ENCODE data around the gene TMBIM4. TPM values are rescaled to one million over a fixed set of nuclear protein-coding genes. Genes with fewer than 3 reads are reported as not detected.

Gene TMBIM4
- total and polyA plus RNA-seq, 8 donors: 56.4 to 106 (median 64.1) TPM

DNA sequence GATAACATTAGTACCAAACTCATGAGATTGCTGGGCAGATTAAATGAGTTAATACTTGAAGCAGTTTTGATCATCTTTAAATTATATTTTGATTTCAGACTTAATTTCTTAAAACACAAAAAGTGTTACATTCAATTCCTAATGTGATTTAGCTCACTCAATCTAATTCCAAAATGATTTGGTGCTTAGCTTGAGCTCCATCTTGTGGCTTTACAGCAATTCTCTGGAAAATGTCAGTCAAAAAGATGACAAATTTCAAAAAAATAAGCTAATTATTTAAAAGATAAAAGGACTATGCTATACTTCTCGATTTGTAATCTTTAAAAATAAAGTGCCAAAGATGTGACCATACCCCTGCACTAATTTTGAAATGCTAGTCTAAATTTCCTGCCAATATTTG, 49.3 kb downstream of the TMBIM4 start:
- intact Hi-C loops (cut with DNase I): no loop called here
- no peak overlapping the region for H3K4me3 ChIP-seq
- H3K27ac ChIP-seq: no peak overlapping the region
- WGBS, 2 donors: 40 to 54% methylated on average over 1 of the region's 1 CpG
- no peaks in the 10 kb centered on the region for H3K4me1 ChIP-seq
- H3K36me3 ChIP-seq: peaks cover 0 to 30% (median 0%) of the 10 kb centered on the region in 3 donors
- ATAC-seq (no peak), DNase-seq (no peak), FAIRE-seq (no peak)
- TF ChIP-seq, protein P1, sequence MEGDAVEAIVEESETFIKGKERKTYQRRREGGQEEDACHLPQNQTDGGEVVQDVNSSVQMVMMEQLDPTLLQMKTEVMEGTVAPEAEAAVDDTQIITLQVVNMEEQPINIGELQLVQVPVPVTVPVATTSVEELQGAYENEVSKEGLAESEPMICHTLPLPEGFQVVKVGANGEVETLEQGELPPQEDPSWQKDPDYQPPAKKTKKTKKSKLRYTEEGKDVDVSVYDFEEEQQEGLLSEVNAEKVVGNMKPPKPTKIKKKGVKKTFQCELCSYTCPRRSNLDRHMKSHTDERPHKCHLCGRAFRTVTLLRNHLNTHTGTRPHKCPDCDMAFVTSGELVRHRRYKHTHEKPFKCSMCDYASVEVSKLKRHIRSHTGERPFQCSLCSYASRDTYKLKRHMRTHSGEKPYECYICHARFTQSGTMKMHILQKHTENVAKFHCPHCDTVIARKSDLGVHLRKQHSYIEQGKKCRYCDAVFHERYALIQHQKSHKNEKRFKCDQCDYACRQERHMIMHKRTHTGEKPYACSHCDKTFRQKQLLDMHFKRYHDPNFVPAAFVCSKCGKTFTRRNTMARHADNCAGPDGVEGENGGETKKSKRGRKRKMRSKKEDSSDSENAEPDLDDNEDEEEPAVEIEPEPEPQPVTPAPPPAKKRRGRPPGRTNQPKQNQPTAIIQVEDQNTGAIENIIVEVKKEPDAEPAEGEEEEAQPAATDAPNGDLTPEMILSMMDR (IDR thresholded peaks at IDR 0.05): no peak
- no peaks in the 10 kb centered on the region for H3K27me3 ChIP-seq
- H3K9me3 ChIP-seq: no peaks in the 10 kb centered on the region

DNA sequence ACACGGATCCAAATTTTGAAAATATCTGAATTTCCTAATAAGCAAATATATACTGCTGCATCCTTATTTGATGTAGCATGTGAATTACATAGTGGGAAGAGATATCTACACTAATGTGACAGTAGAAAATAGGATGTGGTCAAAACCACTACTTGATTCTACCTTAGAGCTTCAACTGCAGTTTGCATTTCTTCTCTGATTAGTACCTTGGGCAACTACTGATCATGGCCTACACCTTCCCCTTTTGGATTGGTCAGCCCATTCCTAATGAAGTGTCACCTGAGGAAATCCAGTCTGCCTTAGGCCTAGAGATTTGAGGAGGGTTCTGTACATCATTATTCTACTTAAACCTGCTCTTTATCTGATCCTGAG, 49.9 kb downstream of the TMBIM4 start:
- peaks cover 0 to 27% (median 0%) of the 10 kb centered on the region in 3 donors for H3K36me3 ChIP-seq
- intact Hi-C loops (cut with DNase I): no loop called here
- no peaks in the 10 kb centered on the region for H3K9me3 ChIP-seq
- TF ChIP-seq, protein P1 (IDR thresholded peaks at IDR 0.05): no peak
- no peak for ATAC-seq
- DNase-seq: no peak
- 91 to 92% methylated on average over 1 of the region's 1 CpG for WGBS, 2 donors
- FAIRE-seq: no peak
- no peaks in the 10 kb centered on the region for H3K4me1 ChIP-seq
- no peaks in the 10 kb centered on the region for H3K27me3 ChIP-seq
- H3K27ac ChIP-seq: no peak overlapping the region
- H3K4me3 ChIP-seq: no peak overlapping the region

DNA sequence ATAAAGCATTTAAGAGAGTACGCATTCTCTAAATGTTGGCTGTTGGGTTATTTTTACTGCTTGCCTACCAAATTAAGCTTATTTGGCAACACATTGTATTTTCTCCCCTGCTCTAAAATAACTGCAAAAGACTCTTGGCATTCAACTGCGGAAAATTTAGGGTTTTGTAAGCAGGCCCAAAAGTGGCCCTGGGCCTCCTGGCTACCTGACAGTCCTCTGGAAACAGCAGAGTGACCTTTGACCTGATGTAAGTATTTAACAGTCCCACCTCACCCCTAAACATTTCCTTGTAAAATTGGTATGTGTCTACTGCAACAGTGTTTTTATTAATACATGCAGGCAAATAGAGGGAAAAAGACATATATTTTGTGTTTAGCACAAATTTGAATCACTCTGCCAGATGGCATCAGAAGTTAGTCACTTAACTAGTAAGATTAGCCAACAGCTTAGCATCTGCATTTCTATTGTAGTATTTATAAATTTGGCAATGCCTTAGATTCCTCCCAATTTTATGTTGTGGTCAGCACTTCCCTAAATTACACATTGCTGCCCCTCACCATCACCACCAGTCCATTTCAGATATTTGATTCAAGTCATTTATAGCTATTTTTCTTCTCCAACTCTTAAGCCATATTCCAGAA, 50.4 kb downstream of the TMBIM4 start:
- intact Hi-C loops (cut with DNase I): no loop called here
- ATAC-seq: no peak
- H3K36me3 ChIP-seq: peaks cover 0 to 22% (median 0%) of the 10 kb centered on the region in 3 donors
- WGBS, 2 donors: 86 to 90% methylated on average over 2 of the region's 2 CpGs
- no peak overlapping the region for H3K4me3 ChIP-seq
- no peaks in the 10 kb centered on the region for H3K9me3 ChIP-seq
- TF ChIP-seq, protein P1 (IDR thresholded peaks at IDR 0.05): no peak
- H3K27me3 ChIP-seq: no peaks in the 10 kb centered on the region
- no peak overlapping the region for H3K27ac ChIP-seq
- DNase-seq: no peak
- H3K4me1 ChIP-seq: no peaks in the 10 kb centered on the region
- FAIRE-seq: no peak

DNA sequence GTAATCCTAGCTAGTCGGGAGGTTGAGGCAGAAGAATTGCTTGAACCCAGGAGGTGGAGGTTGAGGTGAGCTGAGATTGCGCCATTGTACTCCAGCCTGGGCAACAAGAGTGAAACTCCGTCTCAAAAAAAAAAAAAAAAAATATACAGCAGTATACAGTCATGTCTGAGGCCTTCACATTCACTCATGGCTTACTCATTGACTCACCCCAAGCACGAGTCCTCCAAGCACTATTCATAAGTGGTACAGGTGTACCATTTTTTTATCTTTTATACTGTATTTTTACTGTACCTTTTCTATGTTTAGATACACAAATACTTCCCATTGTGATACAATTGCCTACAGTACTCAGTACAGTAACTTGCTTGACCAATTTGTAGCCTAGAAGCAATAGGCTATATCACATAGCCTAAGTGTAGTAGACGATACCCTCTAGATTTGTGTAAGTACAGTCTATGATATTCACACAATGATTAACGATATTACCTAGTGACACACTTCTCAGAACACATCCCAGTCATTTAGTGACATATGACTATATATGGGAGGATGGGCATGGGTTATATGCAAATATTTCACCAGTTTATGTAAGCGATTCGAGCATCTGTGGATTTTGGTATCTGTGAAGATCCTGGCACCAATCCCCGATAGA, 51.4 kb downstream of the TMBIM4 start:
- no peaks in the 10 kb centered on the region for H3K4me1 ChIP-seq
- intact Hi-C loops (cut with DNase I): no loop called here
- TF ChIP-seq, protein P1 (IDR thresholded peaks at IDR 0.05): no peak

DNA sequence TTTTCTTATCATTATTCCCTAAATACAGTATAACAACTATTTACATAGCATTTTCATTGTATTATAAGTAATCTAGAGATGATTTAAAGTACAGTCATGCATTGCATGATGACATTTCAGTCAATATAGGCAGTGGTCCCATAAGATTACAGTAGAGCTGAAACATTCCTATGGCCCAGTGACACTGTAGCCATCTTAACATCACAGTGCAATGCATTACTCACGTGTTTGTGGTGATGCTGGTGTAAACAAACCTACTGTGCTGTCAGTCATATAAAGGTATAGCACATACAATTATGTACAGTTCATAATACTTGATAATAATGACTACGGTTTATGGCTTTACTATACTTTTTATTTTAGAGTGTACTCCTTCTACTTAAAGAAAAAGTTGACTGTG, 52.6 kb downstream of the TMBIM4 start:
- no peaks in the 10 kb centered on the region for H3K27me3 ChIP-seq
- H3K27ac ChIP-seq: no peak overlapping the region
- no peaks in the 10 kb centered on the region for H3K4me1 ChIP-seq
- H3K4me3 ChIP-seq: no peak overlapping the region
- TF ChIP-seq, protein P1 (IDR thresholded peaks at IDR 0.05): no peak
- intact Hi-C loops (cut with DNase I): no loop called here
- H3K36me3 ChIP-seq: peaks cover 0 to under 1% (median 0%) of the 10 kb centered on the region in 3 donors
- no peak for ATAC-seq
- WGBS, 2 donors: 88 to 99% methylated on average over 2 of the region's 2 CpGs
- FAIRE-seq: no peak
- no peak for DNase-seq
- no peaks in the 10 kb centered on the region for H3K9me3 ChIP-seq

More for the DNA sequence above, 51.4 kb downstream of the TMBIM4 start:
- 91 to 97% methylated on average over 8 of the region's 9 CpGs for WGBS, 2 donors
- Histone ChIP-seq H3K36me3 (peaks cover 0 to 12% (median 0%) of the 10 kb centered on the region in 3 donors), H3K9me3 (no peaks in the 10 kb centered on the region), H3K4me3 (no peak overlapping the region), H3K27ac (no peak overlapping the region), H3K27me3 (no peaks in the 10 kb centered on the region)
- ATAC-seq (no peak), FAIRE-seq (no peak), DNase-seq (no peak)

Measured in pancreas (tissue), 10 donors.